ENCODE results near the gene GFAP.

The GFAP gene

DNA sequence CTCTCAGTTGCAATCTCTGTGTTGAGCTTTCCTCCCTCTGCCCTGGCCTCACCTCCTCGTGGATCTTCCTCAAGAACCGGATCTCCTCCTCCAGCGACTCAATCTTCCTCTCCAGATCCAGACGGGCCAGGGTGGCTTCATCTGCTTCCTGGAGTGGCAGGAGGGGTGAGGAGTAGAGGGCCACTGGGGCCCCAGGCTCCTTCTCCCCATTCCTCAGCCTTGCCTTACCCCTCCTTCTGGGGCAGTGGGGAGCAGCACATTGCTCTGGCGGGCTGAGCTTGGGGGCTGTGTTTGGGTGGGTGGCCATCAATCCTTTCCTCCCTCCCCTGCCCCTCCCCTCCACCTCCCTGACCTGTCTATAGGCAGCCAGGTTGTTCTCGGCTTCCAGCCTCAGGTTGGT lies 1.6 kb downstream of the GFAP start:
- DNase-seq, result no peak

DNA sequence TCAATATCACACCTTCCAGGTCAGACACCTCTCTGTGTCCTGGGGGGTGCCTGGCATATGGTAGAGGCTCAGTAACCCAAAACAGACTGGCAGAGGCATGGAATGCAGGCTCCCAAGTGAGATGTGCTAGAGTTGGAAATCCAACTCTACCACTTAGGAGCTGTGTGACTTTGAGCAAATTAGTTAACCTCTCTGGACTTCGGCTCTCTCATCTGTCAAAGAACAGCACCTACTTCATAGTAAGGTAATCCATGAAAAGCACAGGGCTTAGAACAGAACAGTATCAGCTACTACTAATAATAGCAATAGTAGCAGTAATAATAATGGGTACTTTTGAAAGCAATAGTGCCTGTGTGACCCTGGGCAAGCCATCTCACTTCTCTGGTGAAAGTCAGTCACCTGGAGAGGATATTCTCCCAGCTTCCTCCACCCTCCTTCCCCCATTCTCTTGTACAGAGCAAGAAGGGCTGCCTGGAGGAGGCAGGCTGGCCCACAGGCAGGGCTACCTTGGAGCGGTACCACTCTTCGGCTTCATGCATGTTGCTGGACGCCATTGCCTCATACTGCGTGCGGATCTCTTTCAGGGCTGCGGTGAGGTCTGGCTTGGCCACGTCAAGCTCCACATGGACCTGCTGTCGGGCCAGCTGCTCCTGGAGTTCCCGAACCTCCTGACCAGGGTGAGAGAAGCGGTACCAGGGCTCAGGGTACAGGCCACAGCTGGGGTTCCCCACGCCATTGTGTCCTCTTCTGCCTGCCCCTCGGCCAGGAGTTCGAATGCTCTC lies 2.3 kb downstream of the GFAP start:
- DNase-seq, result no peak

- peak; percentile 67 for DNase-seq
Measured at GRCh38 chr17:44911133-44912001, 3.9 kb downstream of the GFAP start.

GRCh38 chr17:44910231-44911106 lies 4.8 kb downstream of the GFAP start:
- DNase-seq, result no peak

- no peak for DNase-seq
Measured at GRCh38 chr17:44909681-44910144, 5.6 kb downstream of the GFAP start.

DNA sequence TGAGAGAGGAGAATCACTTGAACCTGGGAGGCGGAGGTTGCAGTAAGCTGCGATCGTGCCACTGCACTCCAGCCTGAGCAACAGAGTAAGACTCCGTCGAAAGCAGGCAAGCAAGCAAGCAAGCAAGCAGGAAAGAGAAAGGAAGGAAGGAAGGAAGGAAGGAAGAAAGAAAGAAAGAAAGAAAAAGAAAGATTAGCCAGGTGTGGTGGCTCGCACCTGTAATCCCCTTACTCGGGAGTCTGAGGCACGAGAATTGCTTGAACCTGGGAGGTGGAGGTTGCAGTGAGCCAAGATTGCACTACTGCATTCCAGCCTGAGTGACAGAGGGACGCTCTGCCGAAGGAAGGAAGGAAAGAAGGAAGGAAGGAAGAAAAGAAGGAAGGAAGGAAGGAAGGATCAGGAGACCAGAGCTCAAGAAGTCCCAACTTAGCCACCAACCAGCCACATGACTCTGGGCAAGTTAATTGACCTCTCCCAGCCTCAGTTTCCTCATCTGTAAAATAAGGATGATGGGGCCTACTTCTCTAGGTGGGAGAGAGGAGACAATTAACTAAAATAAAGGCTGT lies 6.5 kb downstream of the GFAP start:
- no peak for DNase-seq

- peak; percentile 27 for DNase-seq
Measured at GRCh38 chr17:44907729-44908470, 7.4 kb downstream of the GFAP start.

- no peak for DNase-seq
Measured at GRCh38 chr17:44906763-44907728, 8.3 kb downstream of the GFAP start.

GRCh38 chr17:44906010-44906646 lies 9.2 kb downstream of the GFAP start:
- no peak for DNase-seq

DNA sequence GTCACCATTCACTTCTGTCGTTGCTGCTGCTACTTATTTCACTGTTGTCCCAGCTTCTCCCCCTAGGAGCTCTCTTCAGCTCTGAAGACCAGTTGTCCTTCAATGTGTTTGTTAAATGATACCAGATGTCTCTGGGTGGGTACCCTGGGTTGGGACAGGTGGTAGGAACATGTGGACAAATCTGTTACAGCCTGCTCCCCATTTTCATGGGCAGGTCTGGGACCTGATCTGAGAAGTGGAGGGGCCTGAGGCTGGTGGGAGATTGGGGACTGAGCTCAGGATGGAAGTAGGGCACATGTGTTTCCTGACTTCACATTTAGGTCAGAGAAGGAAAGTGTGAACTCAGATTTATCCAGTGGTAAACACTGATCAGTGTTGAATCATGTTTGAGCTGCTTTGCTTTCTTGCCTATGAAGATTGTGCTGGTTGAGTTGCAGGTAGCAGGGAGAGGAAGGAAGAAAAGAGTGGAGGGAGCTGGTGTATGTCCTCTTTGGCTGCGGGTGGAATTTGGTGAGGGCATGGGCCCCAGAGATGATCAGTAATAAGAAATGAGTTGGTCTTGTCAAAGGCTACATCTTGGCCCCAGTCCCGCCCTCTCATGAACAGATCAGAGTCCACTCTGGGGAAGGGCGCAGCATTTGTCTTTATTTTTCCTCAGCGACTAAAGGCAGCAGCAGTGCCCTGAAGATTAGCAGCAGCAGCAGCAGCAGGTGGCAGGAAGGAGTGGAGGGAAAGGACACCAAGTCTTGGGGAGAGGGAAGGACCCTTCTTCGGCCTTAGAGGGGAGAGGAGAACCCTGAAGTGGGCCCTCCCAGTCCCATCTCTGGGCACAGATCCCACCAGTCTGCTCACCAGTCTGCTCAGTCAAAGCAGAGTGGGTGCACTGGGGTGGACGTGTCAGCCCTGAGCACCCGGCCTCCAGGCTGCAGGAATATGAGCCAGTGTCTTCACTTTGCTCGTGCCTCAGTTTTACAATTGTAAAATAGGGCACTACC lies 10.0 kb downstream of the GFAP start:
- peak; percentile 26 for DNase-seq

GRCh38 chr17:44904001-44904984 lies 11.0 kb downstream of the GFAP start:
- DNase-seq, result no peak

- DNase-seq, result no peak
Measured at GRCh38 chr17:44903012-44903685, 12.2 kb downstream of the GFAP start.

DNA sequence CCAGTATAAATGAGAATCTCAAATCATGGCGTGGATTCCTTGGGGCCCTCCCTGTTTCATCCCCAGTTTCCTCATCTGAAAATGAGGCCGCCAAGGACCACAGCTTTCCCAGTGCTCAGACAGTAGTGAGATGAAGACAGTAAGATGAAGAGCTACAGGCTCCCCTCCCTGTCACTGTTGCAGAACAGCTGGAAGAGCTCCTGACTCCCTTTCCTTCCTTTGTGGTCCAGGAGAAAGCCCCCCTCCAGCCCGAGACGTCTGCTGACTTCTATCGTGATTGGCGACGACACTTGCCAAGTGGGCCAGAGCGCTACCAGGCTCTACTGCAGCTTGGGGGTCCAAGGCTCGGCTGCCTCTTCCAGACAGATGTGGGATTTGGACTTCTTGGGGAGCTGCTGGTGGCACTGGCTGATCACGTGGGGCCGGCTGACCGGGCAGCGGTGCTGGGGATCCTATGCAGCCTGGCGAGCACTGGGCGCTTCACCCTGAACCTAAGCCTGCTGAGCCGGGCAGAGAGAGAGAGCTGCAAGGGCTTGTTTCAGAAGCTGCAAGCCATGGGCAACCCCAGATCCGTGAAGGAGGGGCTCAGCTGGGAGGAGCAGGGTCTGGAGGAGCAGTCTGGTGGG lies 13.1 kb downstream of the GFAP start:
- no peak for DNase-seq

GRCh38 chr17:44901411-44901921 lies 13.8 kb downstream of the GFAP start:
- peak; percentile 17 for DNase-seq

- DNase-seq, result peak; percentile 25
Measured at GRCh38 chr17:44900894-44901293, 14.4 kb downstream of the GFAP start.
